Endothelial cell of umbilical vein (primary cell): Measurements from ENCODE around the gene TSHZ1. TPM values are rescaled to one million over a fixed set of nuclear protein-coding genes. Genes with fewer than 3 reads are reported as not detected.

Source experiments
- BruUV-seq: library from RNA; stranded (reverse); fragments of 400-500 nt; replicated peaks from 2 replicates; lab custom pipeline; 2021; lab: Mats Ljungman, UMichigan
- CTCF ChIA-PET: fragments of 300-600, 350-600 bp; sonication (Branson Sonifier 250); formaldehyde crosslinking; loops from one replicate; lab custom pipeline; 2021; ENCODE audit warnings: antibody characterized with exemption, inconsistent platforms; lab: Charles Lee
- POLR2A ChIA-PET: fragments of 300-600, 350-600 bp; sonication (Branson Sonifier 250); formaldehyde crosslinking; loops from one replicate; lab custom pipeline; 2021; ENCODE audit warnings: antibody characterized with exemption, inconsistent platforms; lab: Charles Lee
- DNase-seq: peaks from one replicate; pipeline ENCODE4 v3.0.0-alpha.2; 2011; ENCODE audit warnings: low read depth, low spot score
- FAIRE-seq: peaks from 2 replicates; lab custom pipeline; 2011; peaks lifted over from hg19 to GRCh38; lab: Jason Lieb, UNC
- H2AFZ ChIP-seq: 2 replicates; pipeline ENCODE4 v1.6.0; 2012; ENCODE audit warnings: low read depth, low read length, control low read depth, inconsistent platforms
- H3K27ac ChIP-seq: 2 replicates; pipeline ENCODE4 v1.5.1; 2011; ENCODE audit warnings: low read depth, mild to moderate bottlenecking, control low read depth, low read length, moderate library complexity; ENCODE audit not compliant: insufficient read depth
- H3K27me3 ChIP-seq, 2 experiments: 2 replicates each; pipeline versions ENCODE4 v1.6.0 to v1.6.1; 2011; ENCODE audit warnings: low read length in 2 of 2, mixed read lengths in 1 of 2; ENCODE audit not compliant: control insufficient read depth in 2 of 2, insufficient read depth in 2 of 2
- H3K36me3 ChIP-seq, 2 experiments: 2 replicates in 1 of 2; 3 replicates in 1 of 2; pipeline ENCODE4 v1.5.1; 2011; ENCODE audit warnings: low read length in 2 of 2, mild to moderate bottlenecking in 1 of 2, moderate library complexity in 1 of 2; ENCODE audit not compliant: control insufficient read depth in 2 of 2, insufficient read depth in 2 of 2; ENCODE audit errors: extremely low read depth in 1 of 2
- H3K4me1 ChIP-seq: 3 replicates; pipeline ENCODE4 v1.5.1; 2011; ENCODE audit warnings: mild to moderate bottlenecking, low read length; ENCODE audit not compliant: control insufficient read depth, insufficient read depth; ENCODE audit errors: extremely low read depth
- H3K4me2 ChIP-seq: 2 replicates; pipeline ENCODE4 v1.6.1; 2011; ENCODE audit warnings: low read length, control low read depth, mixed read lengths; ENCODE audit not compliant: insufficient read depth
- H3K4me3 ChIP-seq, 3 experiments: fragments of 200-600 bp in 1 of 3; sonication (generic), shearing (Covaris generic) in 1 of 3; replicated peaks in 1 of 3; 2 replicates each; pipeline ENCODE4 v1.5.1; 2011 to 2016; ENCODE audit warnings: control low read depth in 3 of 3, low read length in 3 of 3, mild to moderate bottlenecking in 2 of 3, inconsistent platforms in 1 of 3, low read depth in 1 of 3, moderate library complexity in 1 of 3; ENCODE audit not compliant: insufficient read depth in 1 of 3
- H3K79me2 ChIP-seq: 2 replicates; pipeline ENCODE4 v1.6.0; 2012; ENCODE audit warnings: low read length, inconsistent platforms; ENCODE audit not compliant: control insufficient read depth, insufficient read depth
- H3K9ac ChIP-seq: replicated peaks from 2 replicates; pipeline ENCODE3; 2011; ENCODE audit warnings: low read length, control low read depth; ENCODE audit not compliant: insufficient read depth; ENCODE audit errors: extremely low read depth
- H3K9me1 ChIP-seq: replicated peaks from 3 replicates; pipeline ENCODE4 v1.6.0; 2011; ENCODE audit warnings: mild to moderate bottlenecking, low read length; ENCODE audit not compliant: control insufficient read depth, insufficient read depth; ENCODE audit errors: extremely low read depth
- H3K9me3 ChIP-seq: replicated peaks from 2 replicates; pipeline ENCODE4 v1.5.1; 2012; ENCODE audit warnings: low read length, inconsistent platforms; ENCODE audit not compliant: control insufficient read depth, insufficient read depth
- H4K20me1 ChIP-seq: replicated peaks from 2 replicates; pipeline ENCODE3; 2011; ENCODE audit warnings: mild to moderate bottlenecking, low read length; ENCODE audit not compliant: control insufficient read depth, insufficient read depth; ENCODE audit errors: extremely low read depth
- EZH2 ChIP-seq: IDR thresholded peaks from 2 replicates; pipeline ENCODE4 v1.6.1; 2012; ENCODE audit warnings: borderline replicate concordance, low read depth, mild to moderate bottlenecking, moderate library complexity, low read length, inconsistent platforms; ENCODE audit not compliant: severe bottlenecking
- FOS ChIP-seq: IDR thresholded peaks from 2 replicates; pipeline ENCODE4 v1.6.1; 2011; ENCODE audit warnings: mild to moderate bottlenecking, low read length, moderate library complexity, borderline replicate concordance; ENCODE audit not compliant: insufficient read depth
- GATA2 ChIP-seq: IDR thresholded peaks from 2 replicates; pipeline ENCODE4 v1.7.0; 2011; ENCODE audit warnings: low read depth, mild to moderate bottlenecking, moderate library complexity, mixed read lengths, low read length; ENCODE audit not compliant: insufficient read length, insufficient read depth
- JUN ChIP-seq: IDR thresholded peaks from 2 replicates; pipeline ENCODE4 v1.6.1; 2011; ENCODE audit warnings: borderline replicate concordance, low read depth; ENCODE audit not compliant: insufficient read length, insufficient read depth
- MYC ChIP-seq: IDR thresholded peaks from one replicate; pipeline ENCODE4 v1.6.1; 2011; ENCODE audit warnings: mild to moderate bottlenecking, low read depth, low read length
- POLR2A ChIP-seq: IDR thresholded peaks from 2 replicates; pipeline ENCODE4 v1.6.1; 2012; ENCODE audit warnings: low read depth, mild to moderate bottlenecking, control low read depth, low read length
- POLR2AphosphoS5 ChIP-seq: IDR thresholded peaks from 2 replicates; pipeline ENCODE4 v1.6.1; 2012; ENCODE audit warnings: low read depth, mild to moderate bottlenecking, control low read depth, low read length, moderate library complexity; ENCODE audit not compliant: insufficient read depth
- dilution Hi-C: fragments of 300-500 bp; cut with MboI; formaldehyde crosslinking; loops from one replicate; pipeline ENCODE4 v1.15.0; 2019; ENCODE audit warnings: low sequenced_read_pairs; ENCODE audit not compliant: extremely low pct_ligation_motif_present
- intact Hi-C: fragments of 100-400 bp; cut with micrococcal nuclease; formaldehyde crosslinking; loops from one replicate; pipeline ENCODE4 v1.10.0; 2022
- polyA plus RNA-seq, 4 experiments: library from polyadenylated mRNA; depleted of rRNA in 3 of 4; stranded (reverse) in 3 of 4; unstranded in 1 of 4; fragments of >200 nt; gene quantifications; 2 replicates each; pipeline versions ENCODE4 v1.2.1 to v1.2.3, GENCODE V29; 2011 to 2012; ENCODE audit warnings: missing spikeins in 1 of 4
- total RNA-seq: library from RNA; stranded (reverse); gene quantifications from 2 replicates; pipeline ENCODE4 v1.2.3, GENCODE V29; 2021
- TF ChIP-seq, protein P1 (sequence below), 2 donors: IDR thresholded peaks; 1 replicate in 1 of 2; 2 replicates in 1 of 2; pipeline ENCODE4 v1.5.1; 2011; ENCODE audit warnings: low read length in 2 of 2, mild to moderate bottlenecking in 2 of 2, moderate library complexity in 2 of 2, control low read depth in 1 of 2, inconsistent platforms in 1 of 2, low read depth in 1 of 2; ENCODE audit not compliant: insufficient read depth in 1 of 2; ENCODE audit errors: extremely low read depth in 1 of 2
- TF ChIP-seq, protein P2 (sequence below): IDR thresholded peaks from 2 replicates; pipeline ENCODE4 v1.6.1; 2011; ENCODE audit not compliant: insufficient read depth, insufficient read length

Gene TSHZ1
- total and polyA plus RNA-seq, 2 donors (not counting 3 experiments of a cell fraction or from before 2014, with no cell fraction given): 4.2 to 10.2 TPM

DNA sequence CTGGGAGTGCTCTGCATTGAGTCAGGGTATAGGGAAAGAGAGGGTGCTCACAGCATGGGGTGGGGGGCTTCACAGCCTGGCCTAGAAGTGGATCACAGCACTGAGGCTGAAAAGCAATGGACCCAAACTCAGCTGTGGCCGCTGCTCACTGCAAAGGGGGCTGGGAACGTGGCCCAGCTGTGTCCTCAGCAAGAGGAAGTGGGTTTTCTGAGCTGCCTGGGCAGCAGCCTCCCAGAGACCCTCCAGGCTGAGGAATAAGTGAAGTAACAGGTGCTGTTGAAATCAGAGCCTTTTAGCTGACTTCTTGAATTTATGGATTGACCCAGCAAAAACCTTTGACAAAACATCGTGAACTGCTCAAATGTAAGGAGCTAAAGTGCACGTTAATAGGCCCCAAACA is 36.9 kb upstream of the TSHZ1 start:
- dilution Hi-C loops: no loop called here
- no peak overlapping the region for H2AFZ ChIP-seq
- H3K4me2 ChIP-seq: no peak overlapping the region
- no peaks in the 10 kb centered on the region for H3K79me2 ChIP-seq
- H3K36me3 ChIP-seq: no peaks in the 10 kb centered on the region
- DNase-seq: no peak
- H3K9ac ChIP-seq: no peak overlapping the region
- H3K4me1 ChIP-seq: no peaks in the 10 kb centered on the region
- no peak overlapping the region for H3K27ac ChIP-seq
- CTCF ChIA-PET: interaction anchor here (0.9 to 1.7 kb wide), 2 partner anchors 9 to 17 kb away, joined by 4 to 7 read pairs; no protein-coding TSS in a partner anchor
- H3K4me3 ChIP-seq: no peak overlapping the region
- BruUV-seq: no TSS peak
- H4K20me1 ChIP-seq: no peaks in the 10 kb centered on the region
- H3K9me3 ChIP-seq: no peaks in the 10 kb centered on the region
- no peak for TF ChIP-seq GATA2
- no peak for FAIRE-seq
- H3K9me1 ChIP-seq: no peaks in the 10 kb centered on the region
- intact Hi-C loops: loop anchor here (5.0 kb wide), 1 partner anchor 304 kb away; no protein-coding TSS in a partner anchor
- POLR2A ChIA-PET: no interaction called here
- peaks cover 0 to 2% of the 10 kb centered on the region in 2 experiments for H3K27me3 ChIP-seq

DNA sequence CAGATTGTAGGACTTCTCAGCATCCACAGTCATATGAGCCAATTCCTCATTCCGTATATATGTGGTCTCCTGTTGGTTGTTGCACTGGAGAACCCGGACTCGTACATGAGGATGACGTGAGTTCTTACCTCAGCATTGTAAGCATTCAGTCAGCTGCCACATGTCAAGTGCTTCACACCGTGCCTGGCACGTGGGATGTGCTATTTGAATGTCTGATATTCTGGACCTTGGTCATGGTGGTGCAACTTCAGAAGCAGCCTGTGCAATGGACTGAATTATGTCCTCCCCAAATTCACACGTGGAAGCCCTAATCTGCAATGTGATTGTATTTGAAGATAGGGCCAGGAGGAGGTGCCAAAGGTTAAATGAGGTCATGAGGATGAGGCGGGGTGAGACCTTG is 33.7 kb upstream of the TSHZ1 start:
- H3K9me1 ChIP-seq: no peaks in the 10 kb centered on the region
- H3K27me3 ChIP-seq: peaks cover 2 to 7% of the 10 kb centered on the region in 2 experiments
- H3K4me3 ChIP-seq: no peak overlapping the region
- no peaks in the 10 kb centered on the region for H3K9me3 ChIP-seq
- no TSS peak for BruUV-seq
- H3K4me2 ChIP-seq: no peak overlapping the region
- no peaks in the 10 kb centered on the region for H3K36me3 ChIP-seq
- dilution Hi-C loops (no loop called here), intact Hi-C loops (no loop called here)
- H3K79me2 ChIP-seq: no peaks in the 10 kb centered on the region
- ChIA-PET POLR2A (no interaction called here), CTCF (no interaction called here)
- H2AFZ ChIP-seq: no peak overlapping the region
- TF ChIP-seq, protein P1, sequence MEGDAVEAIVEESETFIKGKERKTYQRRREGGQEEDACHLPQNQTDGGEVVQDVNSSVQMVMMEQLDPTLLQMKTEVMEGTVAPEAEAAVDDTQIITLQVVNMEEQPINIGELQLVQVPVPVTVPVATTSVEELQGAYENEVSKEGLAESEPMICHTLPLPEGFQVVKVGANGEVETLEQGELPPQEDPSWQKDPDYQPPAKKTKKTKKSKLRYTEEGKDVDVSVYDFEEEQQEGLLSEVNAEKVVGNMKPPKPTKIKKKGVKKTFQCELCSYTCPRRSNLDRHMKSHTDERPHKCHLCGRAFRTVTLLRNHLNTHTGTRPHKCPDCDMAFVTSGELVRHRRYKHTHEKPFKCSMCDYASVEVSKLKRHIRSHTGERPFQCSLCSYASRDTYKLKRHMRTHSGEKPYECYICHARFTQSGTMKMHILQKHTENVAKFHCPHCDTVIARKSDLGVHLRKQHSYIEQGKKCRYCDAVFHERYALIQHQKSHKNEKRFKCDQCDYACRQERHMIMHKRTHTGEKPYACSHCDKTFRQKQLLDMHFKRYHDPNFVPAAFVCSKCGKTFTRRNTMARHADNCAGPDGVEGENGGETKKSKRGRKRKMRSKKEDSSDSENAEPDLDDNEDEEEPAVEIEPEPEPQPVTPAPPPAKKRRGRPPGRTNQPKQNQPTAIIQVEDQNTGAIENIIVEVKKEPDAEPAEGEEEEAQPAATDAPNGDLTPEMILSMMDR (IDR thresholded peaks at IDR 0.05; ENCODE audit: extremely low read depth in 1 of 2, insufficient read depth in 1 of 2, low read depth in 1 of 2, low read length in 2 of 2): no peak
- TF ChIP-seq FOS (no peak), GATA2 (no peak), JUN (no peak), POLR2AphosphoS5 (no peak), EZH2 (no peak), POLR2A (no peak), MYC (no peak)
- TF ChIP-seq, protein P2, sequence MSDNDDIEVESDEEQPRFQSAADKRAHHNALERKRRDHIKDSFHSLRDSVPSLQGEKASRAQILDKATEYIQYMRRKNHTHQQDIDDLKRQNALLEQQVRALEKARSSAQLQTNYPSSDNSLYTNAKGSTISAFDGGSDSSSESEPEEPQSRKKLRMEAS: no peak
- no peak overlapping the region for H3K27ac ChIP-seq
- no peaks in the 10 kb centered on the region for H3K4me1 ChIP-seq
- FAIRE-seq (no peak), DNase-seq (no peak)
- H4K20me1 ChIP-seq: no peaks in the 10 kb centered on the region
- no peak overlapping the region for H3K9ac ChIP-seq
